ENCODE measurements around the gene URI1.

GRCh38 chr19:30065680-30066606 is 123.9 kb downstream of the URI1 start:
- TF ChIP-seq, protein P1, sequence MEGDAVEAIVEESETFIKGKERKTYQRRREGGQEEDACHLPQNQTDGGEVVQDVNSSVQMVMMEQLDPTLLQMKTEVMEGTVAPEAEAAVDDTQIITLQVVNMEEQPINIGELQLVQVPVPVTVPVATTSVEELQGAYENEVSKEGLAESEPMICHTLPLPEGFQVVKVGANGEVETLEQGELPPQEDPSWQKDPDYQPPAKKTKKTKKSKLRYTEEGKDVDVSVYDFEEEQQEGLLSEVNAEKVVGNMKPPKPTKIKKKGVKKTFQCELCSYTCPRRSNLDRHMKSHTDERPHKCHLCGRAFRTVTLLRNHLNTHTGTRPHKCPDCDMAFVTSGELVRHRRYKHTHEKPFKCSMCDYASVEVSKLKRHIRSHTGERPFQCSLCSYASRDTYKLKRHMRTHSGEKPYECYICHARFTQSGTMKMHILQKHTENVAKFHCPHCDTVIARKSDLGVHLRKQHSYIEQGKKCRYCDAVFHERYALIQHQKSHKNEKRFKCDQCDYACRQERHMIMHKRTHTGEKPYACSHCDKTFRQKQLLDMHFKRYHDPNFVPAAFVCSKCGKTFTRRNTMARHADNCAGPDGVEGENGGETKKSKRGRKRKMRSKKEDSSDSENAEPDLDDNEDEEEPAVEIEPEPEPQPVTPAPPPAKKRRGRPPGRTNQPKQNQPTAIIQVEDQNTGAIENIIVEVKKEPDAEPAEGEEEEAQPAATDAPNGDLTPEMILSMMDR (IDR thresholded peaks at IDR 0.05; ENCODE audit: control extremely low read depth in 1 of 3, insufficient read depth in 1 of 3, low read depth in 1 of 3, low read length in 3 of 3), result no peak
- TF ChIP-seq POLR2A (IDR thresholded peaks at IDR 0.05; ENCODE audit: control extremely low read depth in 1 of 2, low read depth in 2 of 2, low read length in 2 of 2), result no peak
- no peak for TF ChIP-seq SIX5 (IDR thresholded peaks at IDR 0.05; ENCODE audit: low read depth, low read length)
- TF ChIP-seq MAX (IDR thresholded peaks at IDR 0.05), result no peak
- TF ChIP-seq RNF2 (IDR thresholded peaks at IDR 0.05; ENCODE audit: borderline replicate concordance, low read depth, low read length, missing control alignments, poor library complexity, severe bottlenecking), result no peak
- no peak for TF ChIP-seq EZH2 (IDR thresholded peaks at IDR 0.05; ENCODE audit: low read depth, low read length, severe bottlenecking)
- TF ChIP-seq YY1 (IDR thresholded peaks at IDR 0.05; ENCODE audit: low read depth, low read length), result no peak
- TF ChIP-seq GABPA (IDR thresholded peaks at IDR 0.05; ENCODE audit: borderline replicate concordance, insufficient read depth, low read length), result no peak
- no peak for TF ChIP-seq HDAC2 (IDR thresholded peaks at IDR 0.05; ENCODE audit: borderline replicate concordance in 1 of 2, low read depth in 2 of 2, low read length in 2 of 2)
- no peak for TF ChIP-seq JUN (IDR thresholded peaks at IDR 0.05; ENCODE audit: low read depth, low read length)
- no peak for TF ChIP-seq EP300 (IDR thresholded peaks at IDR 0.05; ENCODE audit: borderline replicate concordance in 1 of 2, low read depth in 2 of 2, low read length in 2 of 2)
- no peak for TF ChIP-seq HDAC6 (IDR thresholded peaks at IDR 0.05; ENCODE audit: low read depth, low read length)
- TF ChIP-seq POLR2AphosphoS5 (IDR thresholded peaks at IDR 0.05; ENCODE audit: low read depth, low read length), result no peak

Measured in H1 (cell line).